K562 (cell line): ENCODE data around the gene ZNF200. TPM values are rescaled to one million over a fixed set of nuclear protein-coding genes. Genes with fewer than 3 reads are reported as not detected.

Source experiments
- CBX5 ChIP-seq: IDR thresholded peaks from 2 replicates; pipeline ENCODE4 v1.6.1; 2014; ENCODE audit warnings: low read depth, borderline replicate concordance
- ESRRB ChIP-seq: fragments of 250-450 bp; sonication (Bioruptor Pico); IDR thresholded peaks from 2 replicates; pipeline ENCODE4 v1.5.0; 2020; ENCODE audit warnings: mild to moderate bottlenecking, moderate library complexity, borderline replicate concordance
- FIP1L1 ChIP-seq: fragments of 200-400 bp; formaldehyde crosslinking; IDR thresholded peaks from 2 replicates; pipeline ENCODE4 v1.6.1; 2018; ENCODE audit warnings: mild to moderate bottlenecking, low read depth, low read length; ENCODE audit not compliant: poor library complexity, severe bottlenecking
- KAT7 ChIP-seq: sonication (generic); formaldehyde crosslinking; IDR thresholded peaks from 2 replicates; pipeline ENCODE4 v1.8.0; 2022; ENCODE audit warnings: missing genetic modification reagents, mild to moderate bottlenecking, borderline replicate concordance
- KDM4B ChIP-seq, 2 experiments: fragments of 450-650 bp in 1 of 2; sonication (generic) in 1 of 2; IDR thresholded peaks; 2 replicates each; pipeline ENCODE4 v1.6.1; 2016 to 2017; ENCODE audit warnings: borderline replicate concordance in 2 of 2, antibody characterized with exemption in 1 of 2, low read depth in 1 of 2, mild to moderate bottlenecking in 1 of 2
- MYC ChIP-seq, 2 experiments: fragments of 250-450 bp in 1 of 2; sonication (Bioruptor Pico) in 1 of 2; IDR thresholded peaks; 2 replicates each; pipeline versions ENCODE4 v1.5.1 to v1.6.1; 2012 to 2021; ENCODE audit warnings: low read depth in 2 of 2, borderline replicate concordance in 1 of 2, improper control_type of control experiment in 1 of 2, low read length in 1 of 2, mild to moderate bottlenecking in 1 of 2, moderate library complexity in 1 of 2
- MYNN ChIP-seq, 2 experiments: sonication (generic); formaldehyde crosslinking in 1 of 2; IDR thresholded peaks; 2 replicates each; pipeline versions ENCODE4 v1.5.0 to v1.6.1; 2016 to 2020; ENCODE audit warnings: antibody characterized with exemption in 1 of 2, missing genetic modification reagents in 1 of 2
- NFE2L1 ChIP-seq: fragments of 450-650 bp; IDR thresholded peaks from 2 replicates; pipeline ENCODE4 v1.6.1; 2016; ENCODE audit warnings: missing genetic modification characterization, low read depth, mild to moderate bottlenecking, missing compliant biosample characterization, moderate library complexity, borderline replicate concordance
- NR2F6 ChIP-seq: fragments of 450-650 bp; formaldehyde crosslinking; IDR thresholded peaks from 2 replicates; pipeline ENCODE4 v1.4.0; 2020; ENCODE audit warnings: mild to moderate bottlenecking
- SAP30 ChIP-seq: fragments of 200-600 bp; sonication (generic); IDR thresholded peaks from 2 replicates; pipeline ENCODE4 v1.6.1; 2012; ENCODE audit warnings: borderline replicate concordance, low read depth, mild to moderate bottlenecking, moderate library complexity, low read length, control low read depth, inconsistent platforms; ENCODE audit not compliant: insufficient read depth, poor library complexity, severe bottlenecking
- STAT5A ChIP-seq: IDR thresholded peaks from 2 replicates; pipeline ENCODE4 v1.6.1; 2012; ENCODE audit warnings: low read length, inconsistent platforms, borderline replicate concordance
- STAT6 ChIP-seq: sonication (generic); formaldehyde crosslinking; IDR thresholded peaks from 2 replicates; pipeline ENCODE4 v1.8.1; 2023; ENCODE audit warnings: mild to moderate bottlenecking, missing genetic modification reagents
- TCF7 ChIP-seq: sonication (generic); IDR thresholded peaks from 2 replicates; pipeline ENCODE4 v1.6.1; 2016; ENCODE audit warnings: antibody characterized with exemption, borderline replicate concordance
- THAP7 ChIP-seq: fragments of 250-450 bp; sonication (Bioruptor Pico); IDR thresholded peaks from 2 replicates; pipeline ENCODE4 v1.5.0; 2021
- U2AF2 ChIP-seq: fragments of 200-400 bp; formaldehyde crosslinking; optimal IDR thresholded peaks from 2 replicates; pipeline ENCODE3; 2017; ENCODE audit warnings: low read depth, mild to moderate bottlenecking, low read length
- ZNF124 ChIP-seq: sonication (generic); formaldehyde crosslinking; IDR thresholded peaks from 2 replicates; pipeline ENCODE4 v1.8.1; 2022; ENCODE audit warnings: missing genetic modification reagents
- ZNF277 ChIP-seq: fragments of 250-450 bp; sonication (Bioruptor Pico); IDR thresholded peaks from 2 replicates; pipeline ENCODE4 v1.8.0; 2022; ENCODE audit warnings: inconsistent platforms, mild to moderate bottlenecking, moderate library complexity, borderline replicate concordance
- ZNF41 ChIP-seq: fragments of 250-450 bp; sonication (Bioruptor Pico); conservative IDR thresholded peaks from 2 replicates; pipeline ENCODE4 v1.4.0; 2020; ENCODE audit warnings: mild to moderate bottlenecking
- polyA plus RNA-seq, 8 experiments: library from polyadenylated mRNA; depleted of rRNA in 4 of 8; stranded (reverse) in 5 of 8; unstranded in 3 of 8; fragments of >200 nt; fragmentation: Nextera tagmentation in 2 of 8; fragmentation: Illumina TruSeq in 1 of 8; extraction: Ambion mirVana in 2 of 8; extraction: Trizol in 1 of 8; gene quantifications; 2 replicates each; pipeline versions ENCODE4 v1.2.1 to v1.2.3, GENCODE V29; 2011 to 2014; ENCODE audit warnings: inconsistent platforms in 1 of 8, missing spikeins in 1 of 8
- total RNA-seq, 7 experiments: library from RNA; depleted of rRNA in 6 of 7; stranded (reverse); fragments of >200 nt in 6 of 7; fragmentation: Illumina TruSeq in 2 of 7; extraction: Trizol in 2 of 7; gene quantifications; 2 replicates each; pipeline versions ENCODE4 v1.2.1 to v1.2.3, GENCODE V29; 2011 to 2021; ENCODE audit warnings: low replicate concordance in 1 of 7

ZNF200 gene
- total and polyA plus RNA-seq, 9 of the 15 experiments (the other 6 are each of a cell fraction or from before 2014, with no cell fraction given) = 4.8 to 14.5 (median 9.2) TPM

- TF ChIP-seq KAT7 (CRISPR knock-in tag) (0 out of 2 replicates have a peak, but pooled peaks have one; percentile 66), STAT5A (no peak), TCF7 (no peak), ZNF277 (no peak), CBX5 (peak; percentile 47; the same call in 1 of the 2 replicates), KDM4B (IDR thresholded peaks at IDR 0.05; ENCODE audit: borderline replicate concordance in 2 of 2, low read depth in 1 of 2) (no peak; a peak in 1 of 4 replicates), FIP1L1 (peak; percentile 81), ESRRB (no peak), ZNF41 (CRISPR knock-in tag) (no peak), THAP7 (no peak), NFE2L1 (no peak), NR2F6 (CRISPR knock-in tag) (no peak), STAT6 (CRISPR knock-in tag) (no peak), MYNN (IDR thresholded peaks at IDR 0.05) (no peak), MYNN (CRISPR knock-in tag; IDR thresholded peaks at IDR 0.05) (no peak), U2AF2 (no peak), SAP30 (peak; percentile 77), ZNF124 (peak; percentile 88; the same call in 1 of the 2 replicates), MYC (IDR thresholded peaks at IDR 0.05; ENCODE audit: low read depth, low read length) (peak; percentile 93), MYC (CRISPR knock-in tag; IDR thresholded peaks at IDR 0.05; ENCODE audit: borderline replicate concordance, low read depth) (peak; percentile 80)
Observed at GRCh38 chr16:3264137-3265036, 29.4 kb upstream of the ZNF200 start (continued).
